Keratinocyte (primary cell): ENCODE measurements around the gene MZT1.

Source experiments
- EZH2 ChIP-seq: IDR thresholded peaks from one replicate; pipeline ENCODE4 v1.6.1; 2012; ENCODE audit warnings: inconsistent platforms, mild to moderate bottlenecking, low read length, moderate library complexity
- TF ChIP-seq, protein P1 (sequence below), 3 experiments: IDR thresholded peaks in 1 of 3; conservative IDR thresholded peaks in 1 of 3; optimal IDR thresholded peaks in 1 of 3; 2 replicates in 2 of 3; 3 replicates in 1 of 3; pipeline versions ENCODE3 to v1.5.1; 2011; ENCODE audit warnings: low read length in 3 of 3, mild to moderate bottlenecking in 3 of 3, moderate library complexity in 2 of 3, control low read depth in 1 of 3, inconsistent platforms in 1 of 3; ENCODE audit not compliant: insufficient read depth in 2 of 3; ENCODE audit errors: extremely low read depth in 1 of 3

DNA sequence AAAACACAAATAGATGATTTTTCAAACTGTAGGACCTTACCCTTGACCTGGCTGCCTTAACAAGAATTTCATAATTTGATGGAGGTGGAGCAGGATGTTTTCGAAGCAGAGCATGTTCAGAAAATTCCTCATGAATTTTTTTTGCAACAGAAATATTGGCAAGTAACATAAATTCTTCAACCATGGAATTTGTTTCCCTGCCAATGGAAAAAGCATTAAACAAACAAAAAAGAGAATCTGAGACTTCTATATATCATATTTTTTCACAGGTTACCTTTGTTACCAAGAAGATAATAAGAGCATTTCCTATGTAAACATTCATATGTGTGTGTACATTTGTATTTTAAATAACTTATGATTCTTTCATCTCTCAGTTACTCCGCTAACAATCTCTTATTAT, 36.0 kb upstream of the MZT1 start:
- TF ChIP-seq EZH2: no peak
- TF ChIP-seq, protein P1, sequence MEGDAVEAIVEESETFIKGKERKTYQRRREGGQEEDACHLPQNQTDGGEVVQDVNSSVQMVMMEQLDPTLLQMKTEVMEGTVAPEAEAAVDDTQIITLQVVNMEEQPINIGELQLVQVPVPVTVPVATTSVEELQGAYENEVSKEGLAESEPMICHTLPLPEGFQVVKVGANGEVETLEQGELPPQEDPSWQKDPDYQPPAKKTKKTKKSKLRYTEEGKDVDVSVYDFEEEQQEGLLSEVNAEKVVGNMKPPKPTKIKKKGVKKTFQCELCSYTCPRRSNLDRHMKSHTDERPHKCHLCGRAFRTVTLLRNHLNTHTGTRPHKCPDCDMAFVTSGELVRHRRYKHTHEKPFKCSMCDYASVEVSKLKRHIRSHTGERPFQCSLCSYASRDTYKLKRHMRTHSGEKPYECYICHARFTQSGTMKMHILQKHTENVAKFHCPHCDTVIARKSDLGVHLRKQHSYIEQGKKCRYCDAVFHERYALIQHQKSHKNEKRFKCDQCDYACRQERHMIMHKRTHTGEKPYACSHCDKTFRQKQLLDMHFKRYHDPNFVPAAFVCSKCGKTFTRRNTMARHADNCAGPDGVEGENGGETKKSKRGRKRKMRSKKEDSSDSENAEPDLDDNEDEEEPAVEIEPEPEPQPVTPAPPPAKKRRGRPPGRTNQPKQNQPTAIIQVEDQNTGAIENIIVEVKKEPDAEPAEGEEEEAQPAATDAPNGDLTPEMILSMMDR (optimal IDR thresholded peaks at IDR 0.05 in 1 of 3, IDR thresholded peaks at IDR 0.05 in 1 of 3, conservative IDR thresholded peaks at IDR 0.05 in 1 of 3; ENCODE audit: extremely low read depth in 1 of 3, insufficient read depth in 2 of 3, low read length in 3 of 3): no peak
